ENCODE measurements around the gene SAMD3. TPM values are rescaled to one million over a fixed set of nuclear protein-coding genes. Genes with fewer than 3 reads are reported as not detected.
"Not testable (repeated sequence)": the region's sequence is repeated elsewhere in the genome, so short reads cannot be mapped to it uniquely, and the experiment has no call there.

SAMD3 gene
- total RNA-seq, 1 donor from 2014 or later: 15.6 TPM

DNA sequence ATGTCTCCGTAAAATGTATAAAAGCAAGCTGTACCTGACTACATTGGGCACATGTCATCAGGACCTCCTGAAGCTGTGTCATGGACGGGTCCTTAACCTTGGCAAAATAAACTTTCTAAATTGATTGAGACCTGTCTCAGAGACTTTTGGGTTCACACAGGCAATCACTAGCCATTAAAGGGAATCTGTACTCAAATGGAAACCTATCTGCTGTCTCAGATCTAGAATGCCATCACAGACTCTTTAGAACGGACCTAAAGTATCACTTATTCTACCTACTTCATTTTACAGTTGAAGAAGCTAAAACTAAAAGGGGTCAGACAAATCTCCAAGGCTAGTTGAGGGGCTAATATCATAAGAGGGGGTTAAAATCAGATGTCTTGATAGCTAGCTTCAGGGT, 11.1 kb downstream of the SAMD3 start:
- DNase-seq: no peak

- DNase-seq: no peak
These were observed 14.6 kb downstream of the SAMD3 start for GRCh38 chr6:130207979-130208649.

GRCh38 chr6:130206479-130206878, 16.3 kb downstream of the SAMD3 start:
- no peak for DNase-seq

- no peak for DNase-seq
These were observed 18.4 kb downstream of the SAMD3 start for GRCh38 chr6:130204322-130204721.

DNA sequence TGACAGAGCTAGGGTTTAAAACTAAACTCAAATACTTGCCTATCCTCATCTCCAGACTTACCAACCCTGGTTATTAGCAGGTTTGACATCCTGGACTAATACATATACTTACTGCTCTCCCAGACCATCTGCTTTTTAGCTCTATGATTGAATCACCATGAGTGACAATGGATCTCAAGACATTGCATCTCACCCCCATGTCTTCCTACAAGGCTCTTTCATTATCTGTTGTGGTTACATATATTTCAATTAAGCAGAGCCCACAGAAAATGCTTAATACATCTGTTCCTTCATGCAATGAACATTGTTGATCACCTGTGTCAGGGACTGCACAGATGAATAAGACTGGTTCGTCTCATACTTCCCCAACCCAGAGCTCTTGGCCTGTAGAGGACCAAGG, 19.4 kb downstream of the SAMD3 start:
- DNase-seq: no peak

DNA sequence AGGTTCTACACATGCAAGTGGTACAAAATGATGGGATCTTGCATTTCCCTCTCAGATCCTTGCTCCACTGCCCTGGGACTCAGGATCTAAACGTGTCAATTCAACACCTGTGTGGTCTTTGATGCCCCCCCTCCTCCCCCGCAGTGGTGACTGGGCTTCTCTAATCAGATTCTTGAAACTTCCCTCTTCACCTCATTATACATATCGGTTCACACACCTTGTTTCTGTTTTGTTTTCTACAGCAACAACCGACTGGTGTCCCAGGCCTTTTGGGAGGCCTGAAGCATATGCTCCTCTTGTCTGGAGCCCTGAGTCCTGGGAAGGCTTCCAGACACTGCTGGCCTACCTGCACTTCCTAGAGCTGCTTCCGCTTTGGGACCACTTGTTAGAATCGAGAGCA, 20.0 kb downstream of the SAMD3 start:
- DNase-seq: no peak

- no peak for DNase-seq
These were observed 22.7 kb downstream of the SAMD3 start for GRCh38 chr6:130200020-130200419.

DNA sequence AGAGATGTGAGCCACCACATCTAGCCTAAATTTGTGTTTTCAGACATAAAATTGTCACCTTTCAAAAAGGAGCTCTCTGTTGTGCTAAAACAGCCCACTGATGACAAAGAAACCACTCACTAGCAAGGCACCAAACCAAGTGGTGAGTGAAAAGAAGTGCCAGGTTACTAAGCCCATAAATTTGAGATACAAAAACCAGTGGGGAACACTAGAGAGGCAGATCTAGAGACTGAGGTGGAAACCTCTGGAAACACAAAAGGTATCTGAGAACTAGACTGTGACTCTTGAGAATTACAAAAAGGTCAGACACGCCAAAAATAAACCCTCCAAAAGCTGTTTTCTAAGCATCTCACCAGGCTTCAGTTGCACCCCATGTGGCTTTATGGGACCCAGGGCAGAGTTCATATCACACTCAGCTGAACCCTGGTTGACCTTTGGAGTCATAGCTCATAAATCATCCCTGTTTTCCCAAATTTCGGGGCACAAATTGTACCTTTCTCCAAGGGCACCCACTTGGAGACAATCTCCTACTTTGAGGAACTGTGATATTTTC, 24.2 kb downstream of the SAMD3 start:
- DNase-seq: no peak

DNA sequence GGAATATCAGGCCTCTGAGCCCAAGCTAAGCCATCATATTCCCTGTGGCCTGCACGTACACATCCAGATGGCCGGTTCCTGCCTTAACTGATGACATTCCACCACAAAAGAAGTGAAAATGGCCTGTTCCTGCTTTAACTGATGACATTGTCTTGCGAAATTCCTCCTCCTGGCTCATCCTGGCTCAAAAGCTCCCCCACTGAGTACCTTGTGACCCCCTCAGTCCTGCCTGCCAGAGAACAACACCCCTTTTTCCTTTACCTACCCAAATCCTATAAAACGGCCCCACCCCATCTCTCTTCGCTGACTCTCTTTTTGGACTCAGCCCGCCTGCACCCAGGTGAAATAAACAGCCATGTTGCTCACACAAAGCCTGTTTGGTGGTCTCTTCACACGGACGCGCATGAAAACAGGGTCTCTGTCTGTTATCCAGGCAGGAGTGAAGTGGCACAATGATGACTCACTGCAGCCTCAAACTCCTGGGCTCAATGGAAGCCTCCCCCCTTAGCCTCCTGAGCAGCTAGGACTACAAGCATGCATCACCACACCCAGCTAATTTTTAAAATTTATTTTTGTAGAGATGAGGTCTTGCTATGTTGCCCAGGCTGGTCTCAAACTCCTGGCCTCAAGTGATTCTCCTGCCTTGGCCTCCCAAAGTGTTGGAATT, 24.8 kb downstream of the SAMD3 start:
- DNase-seq: not testable (repeated sequence)

GRCh38 chr6:130194434-130194833, 28.3 kb downstream of the SAMD3 start:
- not testable (repeated sequence) for DNase-seq

DNA sequence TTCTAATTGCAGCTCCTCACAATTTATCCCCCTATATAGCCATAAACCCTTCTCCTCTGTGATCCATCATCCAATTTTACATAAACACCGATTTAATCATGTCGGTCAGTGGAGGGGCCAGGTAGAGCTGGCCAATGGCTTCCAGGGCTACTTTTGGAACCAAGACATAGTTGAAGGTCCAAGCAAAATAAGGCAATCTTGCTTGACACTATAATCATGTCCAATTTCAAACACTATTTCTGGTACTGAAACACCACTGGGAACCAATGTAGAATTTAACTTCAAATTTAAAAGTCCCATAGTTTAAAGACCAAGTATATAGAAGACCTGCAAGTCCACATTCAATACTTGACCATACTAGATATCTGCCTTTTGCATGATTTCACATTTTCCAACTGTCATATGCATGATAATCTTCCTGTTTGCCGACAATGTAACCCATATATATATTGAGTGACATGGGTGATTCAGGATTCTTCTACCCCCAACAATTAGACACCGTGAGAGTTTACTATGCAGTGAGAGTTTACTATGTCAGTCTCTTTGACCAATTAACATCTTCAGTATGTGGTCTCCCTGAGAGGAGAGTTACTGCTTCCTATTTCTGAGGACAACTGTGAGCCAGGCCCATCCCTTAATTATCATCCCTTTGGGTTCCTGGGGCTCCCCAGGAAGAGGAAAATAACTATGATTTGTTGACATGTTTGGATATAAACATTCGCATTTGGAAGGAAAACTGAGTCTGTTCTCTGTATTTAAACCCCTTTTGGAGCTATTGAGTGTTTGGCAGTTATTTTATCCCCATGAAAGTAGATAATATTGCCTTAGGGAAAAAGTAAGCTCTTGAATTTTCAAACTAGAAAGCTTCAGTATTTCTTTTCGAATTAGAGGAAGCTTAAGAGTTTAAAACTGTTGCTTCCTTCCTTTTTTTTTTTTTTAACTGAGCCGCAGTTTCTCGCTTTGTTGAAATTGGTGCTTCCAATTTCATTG, 31.8 kb downstream of the SAMD3 start:
- DNase-seq: no peak

GRCh38 chr6:130189531-130190397, 33.0 kb downstream of the SAMD3 start:
- DNase-seq: no peak

DNA sequence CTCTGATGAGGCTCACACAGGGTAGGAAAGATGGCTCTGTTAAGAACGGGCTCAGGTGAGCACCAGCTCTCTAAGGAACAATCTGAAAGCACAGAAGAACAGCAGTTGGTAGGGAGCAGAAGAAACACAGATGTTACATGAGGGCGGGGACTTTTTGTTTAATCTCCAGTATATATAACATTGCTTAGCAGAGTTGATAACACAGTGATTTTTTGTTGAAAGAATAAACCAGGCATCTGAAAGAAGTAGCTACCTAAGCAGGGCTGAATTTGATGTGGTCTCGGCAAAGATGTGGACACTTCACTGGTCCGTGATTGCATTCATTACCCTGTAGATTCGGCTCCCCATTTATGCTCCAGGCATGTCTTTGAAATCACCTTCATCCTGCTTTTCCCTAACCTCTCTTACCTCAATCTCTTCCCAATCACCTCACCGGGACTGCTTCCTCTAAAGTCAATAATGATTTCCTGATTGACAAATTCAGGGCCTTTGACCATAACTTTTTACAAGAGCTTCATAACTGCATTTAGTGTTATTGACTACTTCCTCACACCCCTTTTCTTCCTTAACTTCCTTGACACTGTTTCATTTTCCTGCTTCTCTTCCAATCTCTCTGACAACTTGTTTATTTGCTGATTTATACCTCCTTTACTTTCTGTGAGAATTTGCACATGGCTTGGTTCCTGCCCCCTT, 34.4 kb downstream of the SAMD3 start:
- DNase-seq: no peak

DNA sequence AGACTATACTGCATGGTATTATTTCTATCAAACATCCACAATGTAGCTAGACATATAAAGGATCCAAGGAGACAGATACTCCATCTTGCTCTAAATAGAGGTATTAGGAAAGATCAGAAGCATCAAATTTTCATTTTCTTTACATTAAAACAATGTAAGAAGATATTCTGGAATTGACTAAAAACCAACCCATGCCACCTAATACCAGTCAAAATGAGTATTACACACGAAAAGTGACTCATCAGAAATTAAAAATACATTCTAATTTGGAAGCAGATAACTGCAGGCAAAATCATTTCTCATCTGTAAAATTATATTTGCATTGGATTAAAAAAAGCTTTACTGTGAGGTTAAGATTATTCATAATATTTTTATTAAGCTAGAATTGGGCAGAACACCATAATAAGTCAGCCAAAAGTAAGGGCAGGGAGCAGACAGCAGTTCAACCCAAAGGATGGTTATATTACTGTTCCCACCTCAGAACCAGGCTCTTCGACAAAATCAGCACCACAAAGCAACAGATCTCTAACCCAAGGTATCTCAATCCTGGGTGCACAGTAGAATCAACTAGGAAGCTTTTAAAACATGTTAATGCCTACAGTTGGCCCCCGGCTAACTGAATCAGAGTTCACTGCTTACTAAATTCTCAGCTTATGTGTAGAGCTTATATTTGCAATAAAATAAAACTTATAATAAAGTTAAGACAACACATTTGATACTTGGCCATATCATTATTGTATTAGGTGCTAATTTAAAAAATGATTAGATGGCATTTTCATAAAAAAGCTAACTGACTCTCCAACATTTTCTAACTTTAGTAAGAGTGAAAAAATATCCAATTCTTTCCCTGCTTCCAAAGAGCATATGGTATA, 35.2 kb downstream of the SAMD3 start:
- no peak for DNase-seq

DNA sequence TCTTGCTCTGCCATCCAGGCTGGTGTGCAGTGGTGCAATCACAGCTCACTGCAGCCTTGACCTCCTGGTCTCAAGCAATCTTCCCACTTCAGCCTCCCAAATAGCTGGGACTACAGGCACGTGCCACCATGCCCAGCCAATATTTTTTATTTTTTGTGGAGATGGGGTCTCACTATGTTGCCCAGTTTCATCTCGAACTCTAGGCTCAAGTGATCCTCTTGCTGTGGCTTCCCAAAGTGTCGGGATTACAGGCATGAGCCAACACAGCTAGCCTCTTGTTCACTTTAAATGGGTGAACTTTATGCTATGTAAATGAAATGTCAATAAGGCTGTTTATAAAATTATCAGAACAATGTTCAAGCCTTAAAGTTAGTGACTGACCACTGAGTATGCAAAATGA, 37.1 kb downstream of the SAMD3 start:
- no peak for DNase-seq

GRCh38 chr6:130183271-130184222, 39.2 kb downstream of the SAMD3 start:
- DNase-seq: no peak

DNA sequence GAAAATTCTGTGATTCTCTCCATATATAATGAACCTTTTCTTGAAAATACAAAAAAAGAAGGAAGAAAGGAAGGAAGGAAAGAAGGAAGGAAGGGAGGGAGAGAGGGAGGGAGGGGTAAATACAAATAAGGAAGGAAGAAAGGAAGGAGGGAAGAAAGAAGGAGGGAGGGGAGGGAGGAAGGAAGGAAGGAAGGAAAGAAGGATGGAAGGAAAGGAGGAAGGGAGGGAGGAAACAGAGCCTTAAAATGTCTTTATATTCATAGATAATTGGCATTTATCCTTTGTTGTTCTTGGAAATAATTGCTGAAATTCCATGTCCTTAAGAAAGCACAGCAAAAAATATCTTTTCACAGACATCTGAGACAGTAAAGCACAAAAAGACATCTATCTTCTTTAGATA, 40.3 kb downstream of the SAMD3 start:
- DNase-seq: no peak

- DNase-seq: no peak
These were observed 44.1 kb downstream of the SAMD3 start for GRCh38 chr6:130178692-130179091.

- no peak for DNase-seq
These were observed 46.4 kb downstream of the SAMD3 start for GRCh38 chr6:130176378-130176777.
